GM21529 (cell line): Measurements from ENCODE around the gene EGFR.

Experiments used
- ATAC-seq: cut with Tn5 transposase; IDR thresholded peaks from one replicate; pipeline ENCODE4 v1.9.1; 2021; ENCODE audit not compliant: unreplicated experiment

The EGFR gene

GRCh38 chr7:55080000-55080623 is 61.3 kb downstream of the EGFR start:
- no peak for ATAC-seq

DNA sequence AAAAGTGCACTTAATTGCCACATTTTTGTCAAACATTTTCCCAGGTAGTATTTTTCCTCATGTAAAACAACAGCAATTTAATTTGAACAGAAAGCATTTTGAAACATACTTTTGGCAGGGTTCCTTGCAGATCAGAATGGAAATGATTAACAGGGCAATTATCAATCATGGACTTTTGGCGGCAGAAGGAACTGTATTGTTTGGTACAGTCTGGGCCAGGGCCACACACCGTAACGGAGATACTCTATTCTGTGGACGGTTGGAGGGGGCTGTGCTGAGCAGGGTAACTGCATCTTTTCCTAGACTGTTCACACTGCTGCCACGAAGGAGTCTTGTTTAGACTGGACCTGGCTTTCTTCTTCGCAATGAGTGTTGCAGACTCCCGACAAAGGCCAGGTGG is 62.3 kb downstream of the EGFR start:
- ATAC-seq: no peak

GRCh38 chr7:55081472-55082227 is 62.8 kb downstream of the EGFR start:
- no peak for ATAC-seq

- no peak for ATAC-seq
Measured at GRCh38 chr7:55082228-55082603, 63.4 kb downstream of the EGFR start.

DNA sequence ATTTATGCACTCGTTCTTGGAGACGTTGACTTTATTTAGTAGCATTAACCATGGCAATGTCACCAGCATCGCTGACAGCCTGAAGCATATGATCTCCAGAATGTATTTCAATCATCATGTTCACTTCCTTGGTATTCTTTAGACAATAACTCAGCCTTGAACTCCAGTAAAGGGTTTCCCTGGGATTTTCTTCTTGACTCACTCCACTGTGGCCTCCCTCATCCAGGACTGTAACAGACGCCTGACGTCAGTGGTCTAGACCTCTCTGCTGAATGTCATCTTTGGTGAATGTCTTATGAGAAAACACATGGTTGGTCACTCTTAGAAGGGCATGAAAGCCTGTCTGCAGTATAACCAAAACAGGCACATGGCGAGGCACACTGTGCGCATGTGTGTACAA is 64.4 kb downstream of the EGFR start:
- ATAC-seq: no peak

DNA sequence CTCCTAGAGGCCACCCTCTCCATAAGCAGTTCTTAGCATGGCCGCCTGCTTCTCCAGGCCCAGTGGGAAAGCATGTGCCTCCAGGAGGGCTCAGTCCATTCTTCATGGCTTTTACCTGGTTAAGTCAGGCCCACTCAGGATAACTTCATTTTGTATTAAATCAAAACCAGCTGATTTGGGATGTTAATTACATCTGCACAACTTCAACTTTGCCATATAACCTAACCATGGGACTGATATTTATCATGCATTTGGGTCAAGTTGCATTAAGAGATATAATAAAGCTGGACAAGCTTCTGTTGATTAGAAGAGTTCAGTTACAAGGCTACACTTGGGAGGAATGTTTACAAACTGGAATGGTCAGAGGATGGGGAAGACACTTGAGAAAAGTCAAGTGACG is 65.5 kb downstream of the EGFR start:
- no peak for ATAC-seq

- ATAC-seq: peak; percentile 8
Measured at GRCh38 chr7:55085511-55086412, 66.9 kb downstream of the EGFR start.

DNA sequence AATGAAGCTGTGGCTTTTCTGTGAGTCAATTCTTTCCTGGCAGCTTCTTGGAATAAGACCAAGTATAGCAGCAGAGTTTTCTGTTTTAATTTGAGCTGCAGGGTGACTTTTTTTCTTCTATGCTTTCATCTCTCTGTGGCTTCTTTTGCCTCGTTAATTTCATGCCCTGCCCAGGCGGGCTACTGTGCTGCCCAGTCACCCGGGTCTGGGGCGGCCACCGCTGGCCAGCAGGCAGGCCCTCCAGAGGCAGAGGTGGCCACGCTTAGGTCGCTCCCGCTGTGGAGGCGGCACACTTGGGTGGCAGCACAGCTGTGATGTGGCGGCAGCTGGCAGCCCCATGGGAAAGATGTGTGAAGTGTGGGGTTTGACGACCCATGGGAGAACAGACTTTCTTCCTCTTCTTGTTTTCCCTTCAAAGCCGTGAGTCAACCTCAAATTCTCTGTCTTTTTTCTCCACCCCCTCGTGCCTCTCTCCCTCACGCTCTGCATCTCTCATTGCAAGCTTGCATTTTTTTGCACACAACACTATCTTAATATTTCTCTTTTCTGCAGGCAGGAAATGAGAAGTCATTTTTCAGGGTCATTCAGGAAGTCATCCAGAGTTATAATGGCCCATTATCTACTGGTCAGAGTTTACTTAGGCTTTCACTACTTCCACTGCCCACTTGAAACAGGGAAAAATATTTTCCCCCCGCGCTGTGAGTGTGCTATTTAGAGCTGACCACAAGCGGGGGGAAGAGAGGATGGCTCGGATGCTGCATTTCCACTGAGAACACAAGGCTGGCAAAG is 67.8 kb downstream of the EGFR start:
- ATAC-seq: peak; percentile 78

DNA sequence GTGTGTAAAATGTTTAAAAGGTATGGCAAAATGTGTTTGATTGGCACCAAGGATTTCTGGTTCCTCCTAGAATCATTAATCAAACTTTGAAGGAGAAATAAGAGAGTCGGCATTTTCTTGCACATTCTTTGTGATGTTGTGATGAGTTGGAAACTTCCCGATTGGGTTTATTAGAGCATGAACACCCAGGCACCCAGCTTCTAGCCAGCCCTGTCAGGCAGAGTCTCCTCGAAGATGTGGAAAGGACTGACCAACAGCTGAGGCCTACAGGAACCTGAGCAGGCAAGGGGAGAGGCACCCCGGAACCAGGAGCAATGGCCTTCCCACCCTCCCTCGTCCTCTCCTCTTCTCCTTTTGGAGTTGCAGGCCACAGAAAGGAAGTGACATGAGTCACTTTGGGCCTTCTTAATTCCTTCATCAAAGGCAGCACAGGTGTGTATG is 68.7 kb downstream of the EGFR start:
- no peak for ATAC-seq

DNA sequence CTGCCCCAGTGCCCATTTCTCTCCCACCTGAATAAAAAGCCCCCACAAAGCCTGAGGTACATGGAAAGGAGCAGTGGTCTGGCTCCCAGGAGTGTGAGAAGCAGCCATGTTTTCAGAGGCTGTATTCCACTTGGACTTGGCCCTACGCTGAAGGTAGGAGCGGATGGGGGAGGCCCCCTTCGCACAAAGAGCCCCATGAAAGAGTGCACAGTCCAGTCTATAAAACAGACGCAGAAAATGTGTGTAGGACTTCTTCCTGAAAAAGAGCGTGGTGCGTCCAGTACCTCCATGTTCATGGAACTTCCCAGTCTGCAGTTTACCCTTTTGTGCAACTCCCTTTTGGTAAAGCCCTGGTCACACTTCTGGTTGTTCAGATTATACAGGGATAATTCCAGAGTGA is 69.3 kb downstream of the EGFR start:
- no peak for ATAC-seq

DNA sequence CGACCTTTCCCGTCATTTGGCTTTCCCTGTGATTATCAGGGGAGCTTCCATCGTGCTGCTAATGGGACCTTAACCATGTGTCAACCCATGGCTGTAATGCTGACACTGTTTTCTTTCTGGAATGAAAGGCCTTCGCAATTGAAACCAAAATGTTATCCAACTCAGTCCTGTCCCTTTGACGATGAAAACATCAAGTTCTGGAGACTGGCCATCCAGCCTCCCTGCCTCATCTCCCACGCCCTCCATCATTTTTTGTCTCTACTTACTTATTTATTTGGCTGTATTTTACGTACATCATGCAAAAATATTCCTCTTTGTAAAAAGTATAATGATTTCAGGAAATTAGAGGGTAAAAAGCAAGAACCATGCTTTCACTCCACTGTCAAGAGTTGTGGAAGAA is 69.8 kb downstream of the EGFR start:
- ATAC-seq: no peak

- ATAC-seq: no peak
Measured at GRCh38 chr7:55092186-55092974, 73.6 kb downstream of the EGFR start.

DNA sequence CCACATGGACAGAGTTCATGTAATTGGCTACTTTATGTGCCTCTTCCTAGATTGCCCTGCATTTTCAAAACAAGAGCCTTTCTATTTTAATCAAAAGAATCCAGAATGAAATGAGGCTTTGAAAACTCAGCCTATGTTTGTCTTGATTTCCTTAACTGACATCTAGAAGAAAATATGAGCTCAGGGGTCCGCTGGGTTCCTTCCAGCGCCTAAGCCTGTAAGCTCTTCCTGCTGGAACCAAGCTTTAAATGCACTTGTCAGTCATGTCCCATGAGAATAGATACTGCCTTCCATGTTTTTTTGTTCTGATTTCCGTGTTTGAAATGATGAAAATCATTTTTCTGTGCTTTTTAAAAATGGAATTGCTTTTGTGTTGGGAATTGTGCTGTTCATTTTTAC is 74.2 kb downstream of the EGFR start:
- no peak for ATAC-seq

GRCh38 chr7:55093674-55094073 is 74.9 kb downstream of the EGFR start:
- no peak for ATAC-seq

DNA sequence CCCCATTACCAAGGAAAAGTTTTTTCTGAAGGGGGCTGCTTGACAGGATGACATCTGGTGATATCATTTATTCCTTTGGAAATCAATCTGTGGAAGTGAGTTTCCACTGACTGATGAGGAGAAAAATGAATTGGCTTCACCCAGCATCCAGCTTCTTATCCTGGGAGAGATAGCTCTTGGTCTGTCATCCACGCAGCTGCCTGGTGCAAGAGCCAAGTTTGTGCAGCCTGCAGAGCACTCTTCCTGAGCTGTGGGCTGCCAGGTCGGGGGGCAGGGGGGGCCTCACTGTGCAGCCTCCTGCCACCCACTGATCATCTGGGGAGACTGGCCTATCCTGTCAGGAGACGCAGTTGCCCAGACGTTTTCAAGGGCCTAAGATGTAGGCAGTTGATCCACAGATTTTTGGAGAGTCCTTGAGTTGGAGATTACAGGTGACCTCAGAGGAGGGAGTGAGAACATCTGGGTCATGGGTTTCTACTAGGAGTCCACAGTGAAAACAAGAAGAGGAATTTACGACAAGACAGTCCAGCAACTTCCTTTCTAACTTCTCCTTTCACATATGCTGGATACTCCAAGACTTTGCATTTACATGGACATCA is 75.4 kb downstream of the EGFR start:
- no peak for ATAC-seq

- ATAC-seq: no peak
Measured at GRCh38 chr7:55095672-55096071, 76.9 kb downstream of the EGFR start.

DNA sequence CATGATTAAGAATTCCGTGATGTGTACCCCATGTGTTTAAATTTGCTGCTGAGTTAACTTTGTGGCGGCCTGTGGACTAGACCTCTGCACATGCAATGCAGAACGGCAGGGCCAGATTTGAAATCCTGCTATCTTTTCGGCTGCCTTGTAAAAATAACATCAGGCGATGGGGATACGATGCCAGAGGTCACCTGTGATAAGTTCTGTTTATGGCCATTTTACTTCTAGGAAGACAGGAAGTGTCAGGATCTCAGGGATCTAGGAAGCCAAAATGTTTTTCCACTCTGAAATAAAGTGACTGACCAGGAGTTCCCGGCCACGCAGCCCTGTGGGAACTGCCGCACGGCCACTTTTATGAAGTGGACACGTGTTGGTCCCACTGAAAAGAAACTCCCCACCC is 77.5 kb downstream of the EGFR start:
- no peak for ATAC-seq

DNA sequence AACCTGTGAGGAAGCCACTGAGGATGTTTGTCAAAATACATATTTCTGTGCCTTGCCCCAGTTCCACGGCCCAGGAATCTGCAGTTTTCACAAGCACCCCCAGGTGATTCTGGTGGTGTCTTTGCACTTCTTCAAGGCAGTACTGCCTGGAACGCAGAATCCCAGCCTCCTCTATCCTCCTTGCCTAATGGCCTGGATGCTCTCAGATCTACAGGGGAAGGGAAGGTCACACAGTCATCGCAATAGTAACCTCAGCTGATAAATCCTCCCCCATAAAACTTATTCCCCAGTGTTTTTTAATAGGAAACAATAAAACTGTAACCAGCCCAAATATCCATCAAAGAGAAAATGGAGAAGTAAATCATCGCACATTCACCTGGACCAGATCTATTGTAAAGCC is 78.3 kb downstream of the EGFR start:
- no peak for ATAC-seq

GRCh38 chr7:55099066-55099820 is 80.4 kb downstream of the EGFR start:
- ATAC-seq: no peak
